Loucy (cell line): ENCODE results near the gene NLRP3.

Experiments
- H2AFZ ChIP-seq: fragments of 200-600 bp; sonication (generic); 2 replicates; pipeline ENCODE4 v1.6.0; 2016; ENCODE audit warnings: antibody characterized with exemption, mild to moderate bottlenecking, low read length, moderate library complexity
- H3F3A ChIP-seq: fragments of 200-600 bp; 2 replicates; pipeline ENCODE4 v1.6.0; 2016; ENCODE audit warnings: antibody characterized with exemption, low read depth, mild to moderate bottlenecking
- H3K27me3 ChIP-seq: fragments of 200-600 bp; sonication (generic); 2 replicates; pipeline ENCODE4 v1.6.1; 2014; ENCODE audit warnings: low read length, mild to moderate bottlenecking; ENCODE audit not compliant: insufficient read depth, poor library complexity, severe bottlenecking
- H3K36me3 ChIP-seq: fragments of 200-600 bp; sonication (generic); 2 replicates; pipeline ENCODE4 v1.6.1; 2016; ENCODE audit warnings: low read length; ENCODE audit not compliant: insufficient read depth
- H3K4me1 ChIP-seq: fragments of 200-600 bp; sonication (generic); 2 replicates; pipeline ENCODE4 v1.5.1; 2014; ENCODE audit warnings: low read length, mild to moderate bottlenecking; ENCODE audit not compliant: insufficient read depth, poor library complexity, severe bottlenecking
- H3K4me2 ChIP-seq: fragments of 200-600 bp; sonication (generic); 2 replicates; pipeline ENCODE4 v1.6.0; 2014; ENCODE audit warnings: antibody characterized with exemption, low read length, low read depth, mild to moderate bottlenecking; ENCODE audit not compliant: poor library complexity, severe bottlenecking
- H3K4me3 ChIP-seq: fragments of 200-600 bp; sonication (generic); 2 replicates; pipeline ENCODE4 v1.5.1; 2014; ENCODE audit warnings: low read length, mild to moderate bottlenecking, mixed read lengths; ENCODE audit not compliant: poor library complexity, severe bottlenecking
- H3K79me2 ChIP-seq: fragments of 200-600 bp; sonication (generic); 2 replicates; pipeline ENCODE4 v1.6.1; 2014; ENCODE audit warnings: low read length; ENCODE audit not compliant: insufficient read depth
- H3K9ac ChIP-seq: fragments of 200-600 bp; sonication (generic); 2 replicates; pipeline ENCODE4 v1.6.0; 2014; ENCODE audit warnings: mild to moderate bottlenecking, low read depth, low read length, moderate library complexity; ENCODE audit not compliant: poor library complexity, severe bottlenecking
- H3K9me2 ChIP-seq: fragments of 200-600 bp; sonication (generic); replicated peaks from 2 replicates; pipeline ENCODE4 v1.6.1; 2016; ENCODE audit warnings: low read depth, low read length, mixed read lengths
- H3K9me3 ChIP-seq: fragments of 200-600 bp; sonication (generic); 2 replicates; pipeline ENCODE4 v1.6.1; 2014; ENCODE audit warnings: mild to moderate bottlenecking, antibody characterized with exemption, low read length, low read depth; ENCODE audit not compliant: insufficient read depth
- H4K20me1 ChIP-seq: fragments of 200-600 bp; sonication (generic); 2 replicates; pipeline ENCODE4 v1.6.0; 2014; ENCODE audit warnings: antibody characterized with exemption, low read length, mild to moderate bottlenecking; ENCODE audit not compliant: insufficient read depth, poor library complexity, severe bottlenecking
- EZH2phosphoT487 ChIP-seq: fragments of 200-600 bp; IDR thresholded peaks from 2 replicates; pipeline ENCODE4 v1.6.1; 2018; ENCODE audit warnings: antibody characterized with exemption, mild to moderate bottlenecking, moderate library complexity, borderline replicate concordance
- TF ChIP-seq, protein P1 (sequence below): fragments of 200-600 bp; sonication (generic); conservative IDR thresholded peaks from 2 replicates; pipeline ENCODE4 v1.5.1; 2014; ENCODE audit warnings: mild to moderate bottlenecking, antibody characterized with exemption, low read length

NLRP3 gene

DNA sequence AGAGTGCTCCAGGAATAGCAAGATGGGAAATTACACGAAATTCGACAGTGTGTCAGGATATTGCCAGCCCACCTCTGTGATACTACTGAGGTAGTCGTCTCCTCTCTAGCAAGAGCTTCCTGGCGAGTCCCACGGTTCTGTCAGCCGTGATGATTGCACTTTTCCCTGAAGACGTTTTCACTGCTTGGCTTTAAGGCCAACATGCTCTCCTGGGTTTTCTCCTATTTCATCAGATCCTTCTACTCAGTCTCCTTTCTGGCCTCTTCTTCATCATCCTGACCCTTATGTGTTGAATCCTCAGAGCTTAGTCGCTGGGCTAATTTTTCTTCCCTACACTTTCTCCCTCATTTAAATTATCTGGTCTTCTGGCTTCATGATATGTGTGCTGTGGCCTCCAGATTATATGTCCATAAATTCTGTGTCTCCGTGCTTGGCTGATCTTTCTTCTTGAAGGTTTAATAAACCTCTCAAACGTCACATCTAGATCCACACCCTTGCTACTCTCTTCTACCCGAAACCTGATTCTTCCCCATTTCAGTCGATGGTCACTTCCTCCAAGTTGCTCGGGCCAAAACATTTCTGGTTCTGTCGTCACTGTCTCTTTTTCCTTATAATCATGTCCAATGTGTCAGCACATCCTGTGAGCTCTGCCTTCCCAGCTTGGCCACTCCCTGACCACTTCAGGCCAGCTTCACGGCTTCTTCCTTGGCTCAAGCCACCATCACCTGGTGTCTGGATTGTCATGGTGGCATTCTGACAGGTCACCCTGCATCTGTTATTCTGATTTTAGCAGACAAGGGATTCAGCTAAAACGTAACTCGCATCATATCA lies 29.8 kb downstream of the NLRP3 start:
- Histone ChIP-seq H3K9me3 (no peaks in the 10 kb centered on the region), H3K4me2 (no peak overlapping the region), H4K20me1 (no peaks in the 10 kb centered on the region), H3K4me1 (no peaks in the 10 kb centered on the region), H3K27me3 (no peaks in the 10 kb centered on the region), H3F3A (no peaks in the 10 kb centered on the region), H2AFZ (no peak overlapping the region), H3K4me3 (no peak overlapping the region), H3K9me2 (no peaks in the 10 kb centered on the region), H3K36me3 (peaks cover 50% of the 10 kb centered on the region; the same call in 1 of the 2 replicates), H3K9ac (no peak overlapping the region), H3K79me2 (no peaks in the 10 kb centered on the region)
- TF ChIP-seq, protein P1, sequence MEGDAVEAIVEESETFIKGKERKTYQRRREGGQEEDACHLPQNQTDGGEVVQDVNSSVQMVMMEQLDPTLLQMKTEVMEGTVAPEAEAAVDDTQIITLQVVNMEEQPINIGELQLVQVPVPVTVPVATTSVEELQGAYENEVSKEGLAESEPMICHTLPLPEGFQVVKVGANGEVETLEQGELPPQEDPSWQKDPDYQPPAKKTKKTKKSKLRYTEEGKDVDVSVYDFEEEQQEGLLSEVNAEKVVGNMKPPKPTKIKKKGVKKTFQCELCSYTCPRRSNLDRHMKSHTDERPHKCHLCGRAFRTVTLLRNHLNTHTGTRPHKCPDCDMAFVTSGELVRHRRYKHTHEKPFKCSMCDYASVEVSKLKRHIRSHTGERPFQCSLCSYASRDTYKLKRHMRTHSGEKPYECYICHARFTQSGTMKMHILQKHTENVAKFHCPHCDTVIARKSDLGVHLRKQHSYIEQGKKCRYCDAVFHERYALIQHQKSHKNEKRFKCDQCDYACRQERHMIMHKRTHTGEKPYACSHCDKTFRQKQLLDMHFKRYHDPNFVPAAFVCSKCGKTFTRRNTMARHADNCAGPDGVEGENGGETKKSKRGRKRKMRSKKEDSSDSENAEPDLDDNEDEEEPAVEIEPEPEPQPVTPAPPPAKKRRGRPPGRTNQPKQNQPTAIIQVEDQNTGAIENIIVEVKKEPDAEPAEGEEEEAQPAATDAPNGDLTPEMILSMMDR, result no peak
- no peak for TF ChIP-seq EZH2phosphoT487

DNA sequence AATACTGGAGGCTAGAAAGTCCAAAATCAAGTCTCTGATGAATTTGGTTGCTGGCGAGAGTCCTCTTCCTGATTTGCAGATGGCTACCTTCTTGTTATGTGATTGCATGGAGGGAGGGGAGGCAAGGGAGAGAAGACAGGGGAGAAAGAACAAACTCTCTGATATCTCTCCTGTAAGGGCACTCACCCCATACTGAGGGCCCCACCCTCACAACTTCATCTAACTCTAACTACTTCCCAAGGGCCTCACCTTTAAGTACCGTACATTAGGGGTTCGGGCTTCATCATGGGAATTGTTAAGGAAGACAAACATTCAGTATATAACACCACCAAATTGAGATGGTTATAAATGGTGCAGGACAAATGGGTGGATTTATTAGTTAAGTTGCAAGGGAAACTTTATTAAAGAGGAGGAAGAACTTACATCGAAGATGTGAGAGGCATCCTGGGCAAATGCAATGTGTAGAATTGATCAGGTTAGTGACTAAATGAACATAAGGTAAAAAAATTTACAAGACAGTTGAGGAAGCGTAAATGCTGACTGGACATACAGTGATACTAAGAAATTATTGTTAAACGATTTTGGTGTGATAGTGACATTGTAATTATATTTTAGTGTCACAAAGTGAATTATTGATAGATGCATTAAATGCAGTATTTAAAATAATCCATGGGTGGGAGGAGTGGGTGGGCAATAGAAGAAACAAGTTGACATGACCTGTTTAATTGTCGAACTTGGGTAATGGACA lies 31.4 kb downstream of the NLRP3 start:
- Histone ChIP-seq H3F3A (no peaks in the 10 kb centered on the region), H3K36me3 (peaks cover 50% of the 10 kb centered on the region; the same call in 1 of the 2 replicates), H3K4me2 (no peak overlapping the region), H2AFZ (no peak overlapping the region), H3K4me1 (no peaks in the 10 kb centered on the region), H4K20me1 (no peaks in the 10 kb centered on the region), H3K4me3 (no peak overlapping the region), H3K9me3 (no peaks in the 10 kb centered on the region), H3K9ac (no peak overlapping the region), H3K9me2 (no peaks in the 10 kb centered on the region), H3K27me3 (no peaks in the 10 kb centered on the region), H3K79me2 (no peaks in the 10 kb centered on the region)
- TF ChIP-seq, protein P1, result no peak
- no peak for TF ChIP-seq EZH2phosphoT487

DNA sequence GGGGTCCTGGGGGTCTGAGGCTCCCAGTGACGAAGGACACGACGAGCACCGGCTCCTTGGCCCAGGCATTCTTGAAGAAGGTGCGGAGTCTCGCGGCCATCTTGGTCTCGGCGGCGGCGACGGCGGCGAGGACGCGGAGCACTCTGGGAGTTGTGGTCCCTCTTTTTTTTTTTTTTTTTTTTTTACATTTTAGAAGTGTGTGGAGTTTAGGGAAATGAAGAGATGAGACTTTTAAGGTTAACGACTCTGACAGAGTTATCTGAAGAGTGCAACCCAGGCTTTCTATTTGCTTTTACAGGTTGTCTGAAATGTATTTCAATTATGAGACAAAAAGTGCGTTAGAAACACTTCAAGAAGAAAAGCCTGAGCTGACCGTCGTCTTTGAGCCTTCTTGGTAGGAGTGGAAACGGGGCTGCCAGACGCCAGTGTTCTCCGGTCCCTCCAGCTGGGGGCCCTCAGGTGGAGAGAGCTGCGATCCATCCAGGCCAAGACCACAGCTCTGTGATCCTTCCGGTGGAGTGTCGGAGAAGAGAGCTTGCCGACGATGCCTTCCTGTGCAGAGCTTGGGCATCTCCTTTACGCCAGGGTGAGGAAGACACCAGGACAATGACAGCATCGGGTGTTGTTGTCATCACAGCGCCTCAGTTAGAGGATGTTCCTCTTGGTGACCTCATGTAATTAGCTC lies 32.3 kb downstream of the NLRP3 start:
- no peak overlapping the region for H3K9ac ChIP-seq
- H2AFZ ChIP-seq, result no peak overlapping the region
- H3F3A ChIP-seq, result no peaks in the 10 kb centered on the region
- H3K4me2 ChIP-seq, result no peak overlapping the region
- H3K4me1 ChIP-seq, result no peaks in the 10 kb centered on the region
- no peaks in the 10 kb centered on the region for H3K27me3 ChIP-seq
- no peak overlapping the region for H3K4me3 ChIP-seq
- H3K9me3 ChIP-seq, result no peaks in the 10 kb centered on the region
- no peaks in the 10 kb centered on the region for H4K20me1 ChIP-seq
- H3K9me2 ChIP-seq, result no peaks in the 10 kb centered on the region
- peaks cover 50% of the 10 kb centered on the region; the same call in 1 of the 2 replicates for H3K36me3 ChIP-seq
- H3K79me2 ChIP-seq, result no peaks in the 10 kb centered on the region
- TF ChIP-seq EZH2phosphoT487, result no peak
- TF ChIP-seq, protein P1, result no peak
